HepG2 (cell line): ENCODE results near the gene SLF1. TPM values are rescaled to one million over a fixed set of nuclear protein-coding genes. Genes with fewer than 3 reads are reported as not detected.

ENCODE experiments used
- CHD4 ChIP-seq: fragments of 200-600 bp; sonication (generic); IDR thresholded peaks from 2 replicates; pipeline ENCODE4 v1.7.0; 2017; ENCODE audit warnings: mild to moderate bottlenecking, low read length, borderline replicate concordance
- DR1 ChIP-seq: sonication (generic); formaldehyde crosslinking; IDR thresholded peaks from 2 replicates; pipeline ENCODE4 v1.8.0; 2021; ENCODE audit warnings: mild to moderate bottlenecking, missing genetic modification reagents, inconsistent platforms
- FIP1L1 ChIP-seq: fragments of 200-400 bp; formaldehyde crosslinking; IDR thresholded peaks from 2 replicates; pipeline ENCODE4 v1.6.1; 2018; ENCODE audit warnings: low read depth, mild to moderate bottlenecking, low read length, moderate library complexity, borderline replicate concordance; ENCODE audit not compliant: insufficient read depth
- HNRNPL ChIP-seq: fragments of 200-400 bp; formaldehyde crosslinking; IDR thresholded peaks from 2 replicates; pipeline ENCODE4 v1.6.1; 2017; ENCODE audit warnings: mild to moderate bottlenecking, low read depth, low read length
- NFYC ChIP-seq: IDR thresholded peaks from 2 replicates; pipeline ENCODE4 v1.6.1; 2016; ENCODE audit warnings: missing genetic modification reagents, missing compliant biosample characterization
- ZNF12 ChIP-seq: sonication (generic); formaldehyde crosslinking; IDR thresholded peaks from 2 replicates; pipeline ENCODE4 v1.5.0; 2020; ENCODE audit warnings: missing genetic modification reagents
- ZNF24 ChIP-seq: fragments of 450-650 bp; IDR thresholded peaks from 2 replicates; pipeline ENCODE4 v1.6.1; 2017; ENCODE audit warnings: antibody characterized with exemption, mild to moderate bottlenecking
- ZNF251 ChIP-seq: sonication (generic); formaldehyde crosslinking; IDR thresholded peaks from 2 replicates; pipeline ENCODE4 v1.9.0; 2021; ENCODE audit warnings: mild to moderate bottlenecking, missing genetic modification reagents
- ZNF446 ChIP-seq: sonication (generic); formaldehyde crosslinking; IDR thresholded peaks from 2 replicates; pipeline ENCODE4 v1.5.0; 2020; ENCODE audit warnings: mild to moderate bottlenecking, missing genetic modification reagents
- ZNF546 ChIP-seq: sonication (generic); formaldehyde crosslinking; conservative IDR thresholded peaks from 2 replicates; pipeline ENCODE4 v1.8.1; 2023; ENCODE audit warnings: mild to moderate bottlenecking, missing genetic modification reagents
- ZNF614 ChIP-seq: IDR thresholded peaks from 2 replicates; pipeline ENCODE4 v1.6.1; 2018; ENCODE audit warnings: missing biosample characterization, missing genetic modification reagents, inconsistent platforms, borderline replicate concordance
- polyA plus RNA-seq, 8 experiments: library from polyadenylated mRNA; depleted of rRNA in 3 of 8; stranded (reverse) in 7 of 8; unstranded in 1 of 8; fragments of >200 nt; fragmentation: Illumina TruSeq in 4 of 8; extraction: Trizol in 4 of 8; gene quantifications; 2 replicates each; pipeline versions ENCODE4 v1.2.1 to v1.2.3, GENCODE V29; 2011 to 2016; ENCODE audit warnings: low read depth in 4 of 8, missing spikeins in 1 of 8, mixed read lengths in 1 of 8; ENCODE audit not compliant: insufficient read depth in 1 of 8
- total RNA-seq, 5 experiments: library from RNA; depleted of rRNA; stranded (reverse); fragments of >200 nt; fragmentation: Illumina TruSeq; extraction: Trizol; gene quantifications; 2 replicates each; pipeline ENCODE4 v1.2.3, GENCODE V29; 2016; ENCODE audit warnings: low read depth in 1 of 5
- TF ChIP-seq, protein P1 (sequence below), 2 experiments: IDR thresholded peaks; 2 replicates each; pipeline ENCODE4 v1.6.1; 2011 to 2012; ENCODE audit warnings: low read length in 2 of 2, borderline replicate concordance in 1 of 2, low read depth in 1 of 2, mild to moderate bottlenecking in 1 of 2, moderate library complexity in 1 of 2
- TF ChIP-seq, protein P2 (sequence below): sonication (generic); formaldehyde crosslinking; IDR thresholded peaks from 2 replicates; pipeline ENCODE4 v1.5.1; 2020; ENCODE audit warnings: missing genetic modification reagents, mild to moderate bottlenecking, borderline replicate concordance
- TF ChIP-seq, protein P3 (sequence below): sonication (generic); formaldehyde crosslinking; IDR thresholded peaks from 2 replicates; pipeline ENCODE4 v1.4.0; 2020; ENCODE audit warnings: mild to moderate bottlenecking, missing genetic modification reagents

SLF1 gene
- total and polyA plus RNA-seq, 2 of the 13 experiments (the other 11 are each of a cell fraction or from before 2014, with no cell fraction given) = 2.1 to 9.1 TPM

DNA sequence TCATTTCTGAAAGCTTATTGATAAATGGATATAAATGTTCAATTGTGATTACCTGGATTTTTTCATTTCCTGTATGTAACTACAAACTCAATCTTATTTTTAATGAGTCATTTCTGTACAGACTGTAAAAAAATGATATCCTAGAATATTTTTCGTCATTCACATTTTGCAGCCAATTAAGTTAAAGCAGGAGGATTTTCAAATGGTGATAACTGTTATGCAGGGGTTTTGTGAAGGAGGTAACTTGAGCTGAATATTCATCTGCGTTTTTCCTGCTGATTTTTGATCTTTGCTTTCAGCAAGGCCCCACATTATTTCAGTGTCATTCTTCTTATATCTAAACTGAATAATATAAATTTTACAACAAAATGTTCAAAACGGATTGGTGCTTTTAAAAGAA lies 74.1 kb downstream of the SLF1 start (continued):
- TF ChIP-seq, protein P1, sequence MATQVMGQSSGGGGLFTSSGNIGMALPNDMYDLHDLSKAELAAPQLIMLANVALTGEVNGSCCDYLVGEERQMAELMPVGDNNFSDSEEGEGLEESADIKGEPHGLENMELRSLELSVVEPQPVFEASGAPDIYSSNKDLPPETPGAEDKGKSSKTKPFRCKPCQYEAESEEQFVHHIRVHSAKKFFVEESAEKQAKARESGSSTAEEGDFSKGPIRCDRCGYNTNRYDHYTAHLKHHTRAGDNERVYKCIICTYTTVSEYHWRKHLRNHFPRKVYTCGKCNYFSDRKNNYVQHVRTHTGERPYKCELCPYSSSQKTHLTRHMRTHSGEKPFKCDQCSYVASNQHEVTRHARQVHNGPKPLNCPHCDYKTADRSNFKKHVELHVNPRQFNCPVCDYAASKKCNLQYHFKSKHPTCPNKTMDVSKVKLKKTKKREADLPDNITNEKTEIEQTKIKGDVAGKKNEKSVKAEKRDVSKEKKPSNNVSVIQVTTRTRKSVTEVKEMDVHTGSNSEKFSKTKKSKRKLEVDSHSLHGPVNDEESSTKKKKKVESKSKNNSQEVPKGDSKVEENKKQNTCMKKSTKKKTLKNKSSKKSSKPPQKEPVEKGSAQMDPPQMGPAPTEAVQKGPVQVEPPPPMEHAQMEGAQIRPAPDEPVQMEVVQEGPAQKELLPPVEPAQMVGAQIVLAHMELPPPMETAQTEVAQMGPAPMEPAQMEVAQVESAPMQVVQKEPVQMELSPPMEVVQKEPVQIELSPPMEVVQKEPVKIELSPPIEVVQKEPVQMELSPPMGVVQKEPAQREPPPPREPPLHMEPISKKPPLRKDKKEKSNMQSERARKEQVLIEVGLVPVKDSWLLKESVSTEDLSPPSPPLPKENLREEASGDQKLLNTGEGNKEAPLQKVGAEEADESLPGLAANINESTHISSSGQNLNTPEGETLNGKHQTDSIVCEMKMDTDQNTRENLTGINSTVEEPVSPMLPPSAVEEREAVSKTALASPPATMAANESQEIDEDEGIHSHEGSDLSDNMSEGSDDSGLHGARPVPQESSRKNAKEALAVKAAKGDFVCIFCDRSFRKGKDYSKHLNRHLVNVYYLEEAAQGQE (IDR thresholded peaks at IDR 0.05; ENCODE audit: borderline replicate concordance in 1 of 2, low read depth in 1 of 2, low read length in 2 of 2) = no peak
- no peak for TF ChIP-seq ZNF12 (CRISPR knock-in tag)
- no peak for TF ChIP-seq DR1
- no peak for TF ChIP-seq ZNF546 (CRISPR knock-in tag)
- TF ChIP-seq ZNF251 (CRISPR knock-in tag) = no peak
- TF ChIP-seq ZNF24 = no peak
- TF ChIP-seq NFYC = no peak
- TF ChIP-seq, protein P2, sequence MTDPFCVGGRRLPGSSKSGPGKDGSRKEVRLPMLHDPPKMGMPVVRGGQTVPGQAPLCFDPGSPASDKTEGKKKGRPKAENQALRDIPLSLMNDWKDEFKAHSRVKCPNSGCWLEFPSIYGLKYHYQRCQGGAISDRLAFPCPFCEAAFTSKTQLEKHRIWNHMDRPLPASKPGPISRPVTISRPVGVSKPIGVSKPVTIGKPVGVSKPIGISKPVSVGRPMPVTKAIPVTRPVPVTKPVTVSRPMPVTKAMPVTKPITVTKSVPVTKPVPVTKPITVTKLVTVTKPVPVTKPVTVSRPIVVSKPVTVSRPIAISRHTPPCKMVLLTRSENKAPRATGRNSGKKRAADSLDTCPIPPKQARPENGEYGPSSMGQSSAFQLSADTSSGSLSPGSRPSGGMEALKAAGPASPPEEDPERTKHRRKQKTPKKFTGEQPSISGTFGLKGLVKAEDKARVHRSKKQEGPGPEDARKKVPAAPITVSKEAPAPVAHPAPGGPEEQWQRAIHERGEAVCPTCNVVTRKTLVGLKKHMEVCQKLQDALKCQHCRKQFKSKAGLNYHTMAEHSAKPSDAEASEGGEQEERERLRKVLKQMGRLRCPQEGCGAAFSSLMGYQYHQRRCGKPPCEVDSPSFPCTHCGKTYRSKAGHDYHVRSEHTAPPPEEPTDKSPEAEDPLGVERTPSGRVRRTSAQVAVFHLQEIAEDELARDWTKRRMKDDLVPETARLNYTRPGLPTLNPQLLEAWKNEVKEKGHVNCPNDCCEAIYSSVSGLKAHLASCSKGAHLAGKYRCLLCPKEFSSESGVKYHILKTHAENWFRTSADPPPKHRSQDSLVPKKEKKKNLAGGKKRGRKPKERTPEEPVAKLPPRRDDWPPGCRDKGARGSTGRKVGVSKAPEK (CRISPR knock-in tag) = no peak
- no peak for TF ChIP-seq CHD4
- no peak for TF ChIP-seq ZNF614 (CRISPR knock-in tag)
- TF ChIP-seq HNRNPL = no peak
- TF ChIP-seq ZNF446 = no peak
- TF ChIP-seq FIP1L1 = no peak
- TF ChIP-seq, protein P3, sequence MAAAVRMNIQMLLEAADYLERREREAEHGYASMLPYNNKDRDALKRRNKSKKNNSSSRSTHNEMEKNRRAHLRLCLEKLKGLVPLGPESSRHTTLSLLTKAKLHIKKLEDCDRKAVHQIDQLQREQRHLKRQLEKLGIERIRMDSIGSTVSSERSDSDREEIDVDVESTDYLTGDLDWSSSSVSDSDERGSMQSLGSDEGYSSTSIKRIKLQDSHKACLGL (CRISPR knock-in tag) = no peak
- TF ChIP-seq, all 625 proteins: peak for 0
